Coronary artery (tissue), 2 donors: Measurements from ENCODE around the gene RPL36AL.

Experiments used
- DNase-seq: peaks from one replicate; pipeline ENCODE4 v3.0.0-alpha.2; 2017; ENCODE audit warnings: low spot score
- H3K27ac ChIP-seq, 2 donors: fragments of 200-600 bp; sonication (generic); one replicate each; pipeline ENCODE4 v1.5.1; 2016 to 2019
- H3K4me3 ChIP-seq: fragments of 200-600 bp; sonication (generic); 2 replicates; pipeline ENCODE4 v1.5.1; 2016; ENCODE audit warnings: mild to moderate bottlenecking, moderate library complexity
- TF ChIP-seq, protein P1 (sequence below): fragments of 200-600 bp; sonication (generic); IDR thresholded peaks from one replicate; pipeline ENCODE4 v1.5.1; 2019; ENCODE audit warnings: antibody characterized with exemption

Gene RPL36AL

DNA sequence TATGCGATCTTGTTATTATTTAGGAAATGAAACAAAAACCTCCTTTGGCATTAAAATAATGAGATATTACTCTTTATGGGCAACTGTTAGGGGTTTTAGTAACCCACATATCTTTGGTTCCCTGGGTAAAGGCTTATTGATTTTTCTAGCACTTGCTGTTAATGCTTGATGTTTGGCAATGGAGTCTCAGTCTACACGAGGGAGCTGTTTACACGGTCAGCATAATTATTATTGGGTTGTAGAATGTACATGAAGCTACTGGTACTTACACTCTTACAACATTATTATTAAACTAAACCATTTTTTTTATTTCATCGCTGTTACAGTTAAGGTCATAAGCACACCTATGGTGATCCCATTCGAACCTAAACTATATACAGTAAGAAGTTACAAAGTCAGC, 46.4 kb downstream of the RPL36AL start:
- Histone ChIP-seq H3K4me3 (no peak overlapping the region), H3K27ac (no peak overlapping the region)
- no peak for DNase-seq
- TF ChIP-seq, protein P1, sequence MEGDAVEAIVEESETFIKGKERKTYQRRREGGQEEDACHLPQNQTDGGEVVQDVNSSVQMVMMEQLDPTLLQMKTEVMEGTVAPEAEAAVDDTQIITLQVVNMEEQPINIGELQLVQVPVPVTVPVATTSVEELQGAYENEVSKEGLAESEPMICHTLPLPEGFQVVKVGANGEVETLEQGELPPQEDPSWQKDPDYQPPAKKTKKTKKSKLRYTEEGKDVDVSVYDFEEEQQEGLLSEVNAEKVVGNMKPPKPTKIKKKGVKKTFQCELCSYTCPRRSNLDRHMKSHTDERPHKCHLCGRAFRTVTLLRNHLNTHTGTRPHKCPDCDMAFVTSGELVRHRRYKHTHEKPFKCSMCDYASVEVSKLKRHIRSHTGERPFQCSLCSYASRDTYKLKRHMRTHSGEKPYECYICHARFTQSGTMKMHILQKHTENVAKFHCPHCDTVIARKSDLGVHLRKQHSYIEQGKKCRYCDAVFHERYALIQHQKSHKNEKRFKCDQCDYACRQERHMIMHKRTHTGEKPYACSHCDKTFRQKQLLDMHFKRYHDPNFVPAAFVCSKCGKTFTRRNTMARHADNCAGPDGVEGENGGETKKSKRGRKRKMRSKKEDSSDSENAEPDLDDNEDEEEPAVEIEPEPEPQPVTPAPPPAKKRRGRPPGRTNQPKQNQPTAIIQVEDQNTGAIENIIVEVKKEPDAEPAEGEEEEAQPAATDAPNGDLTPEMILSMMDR: no peak

DNA sequence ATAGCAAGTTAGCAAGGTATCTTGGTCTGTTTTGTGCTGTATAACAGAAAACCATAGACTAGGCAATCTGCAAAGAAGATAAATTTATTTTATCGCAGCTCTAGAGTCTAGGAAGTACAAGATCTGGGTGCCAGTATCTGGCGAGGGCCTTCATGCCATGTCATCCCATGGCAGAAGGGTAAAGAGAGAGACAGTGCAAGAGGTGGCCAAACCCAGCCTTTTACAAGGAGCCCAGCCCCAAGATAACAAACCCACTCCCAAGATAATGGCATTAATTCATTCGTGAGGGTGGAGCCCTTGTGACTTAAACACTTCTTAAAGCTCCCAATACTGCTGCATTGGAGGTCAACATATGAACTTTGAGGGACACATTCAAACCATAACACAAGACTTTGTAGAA, 51.1 kb downstream of the RPL36AL start:
- Histone ChIP-seq H3K4me3 (no peak overlapping the region), H3K27ac (no peak overlapping the region)
- TF ChIP-seq, protein P1: no peak
- no peak for DNase-seq
